AG09309 (cell line): ENCODE measurements around the gene NR2E3.
"Not testable (repeated sequence)": the region's sequence is repeated elsewhere in the genome, so short reads cannot be mapped to it uniquely, and the experiment has no call there.

Source experiments
- DNase-seq: peaks from one replicate; pipeline ENCODE4 v3.0.0-alpha.2; 2010; ENCODE audit warnings: low read depth
- H3K4me3 ChIP-seq: 2 replicates; pipeline ENCODE4 v1.5.1; 2011; ENCODE audit warnings: mild to moderate bottlenecking, low read depth, low read length, moderate library complexity; ENCODE audit not compliant: control insufficient read depth
- TF ChIP-seq, protein P1 (sequence below): IDR thresholded peaks from 2 replicates; pipeline ENCODE4 v1.5.1; 2011; ENCODE audit warnings: mild to moderate bottlenecking, low read depth, low read length, inconsistent platforms; ENCODE audit not compliant: insufficient read depth, control insufficient read depth; ENCODE audit errors: missing control alignments

The NR2E3 gene

DNA sequence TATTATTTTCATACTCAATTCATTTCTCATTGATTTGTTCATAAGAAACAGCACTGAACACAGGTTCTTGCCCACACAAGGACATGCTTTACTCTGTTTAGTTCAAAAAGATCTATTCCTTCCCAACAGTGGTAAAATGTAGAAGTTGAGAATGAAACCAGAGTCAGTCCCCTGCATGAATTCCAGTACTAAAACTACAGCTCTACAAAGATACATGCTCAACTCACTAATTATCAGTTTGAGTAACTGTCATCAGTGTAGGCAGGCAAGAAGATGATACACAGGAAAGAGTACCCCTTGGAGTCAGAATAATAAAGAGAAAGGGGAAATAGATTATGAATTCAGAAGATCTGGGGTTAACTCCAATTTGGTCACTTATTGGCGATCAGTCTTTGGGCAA, 43.2 kb downstream of the NR2E3 start:
- TF ChIP-seq, protein P1, sequence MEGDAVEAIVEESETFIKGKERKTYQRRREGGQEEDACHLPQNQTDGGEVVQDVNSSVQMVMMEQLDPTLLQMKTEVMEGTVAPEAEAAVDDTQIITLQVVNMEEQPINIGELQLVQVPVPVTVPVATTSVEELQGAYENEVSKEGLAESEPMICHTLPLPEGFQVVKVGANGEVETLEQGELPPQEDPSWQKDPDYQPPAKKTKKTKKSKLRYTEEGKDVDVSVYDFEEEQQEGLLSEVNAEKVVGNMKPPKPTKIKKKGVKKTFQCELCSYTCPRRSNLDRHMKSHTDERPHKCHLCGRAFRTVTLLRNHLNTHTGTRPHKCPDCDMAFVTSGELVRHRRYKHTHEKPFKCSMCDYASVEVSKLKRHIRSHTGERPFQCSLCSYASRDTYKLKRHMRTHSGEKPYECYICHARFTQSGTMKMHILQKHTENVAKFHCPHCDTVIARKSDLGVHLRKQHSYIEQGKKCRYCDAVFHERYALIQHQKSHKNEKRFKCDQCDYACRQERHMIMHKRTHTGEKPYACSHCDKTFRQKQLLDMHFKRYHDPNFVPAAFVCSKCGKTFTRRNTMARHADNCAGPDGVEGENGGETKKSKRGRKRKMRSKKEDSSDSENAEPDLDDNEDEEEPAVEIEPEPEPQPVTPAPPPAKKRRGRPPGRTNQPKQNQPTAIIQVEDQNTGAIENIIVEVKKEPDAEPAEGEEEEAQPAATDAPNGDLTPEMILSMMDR, result no peak

DNA sequence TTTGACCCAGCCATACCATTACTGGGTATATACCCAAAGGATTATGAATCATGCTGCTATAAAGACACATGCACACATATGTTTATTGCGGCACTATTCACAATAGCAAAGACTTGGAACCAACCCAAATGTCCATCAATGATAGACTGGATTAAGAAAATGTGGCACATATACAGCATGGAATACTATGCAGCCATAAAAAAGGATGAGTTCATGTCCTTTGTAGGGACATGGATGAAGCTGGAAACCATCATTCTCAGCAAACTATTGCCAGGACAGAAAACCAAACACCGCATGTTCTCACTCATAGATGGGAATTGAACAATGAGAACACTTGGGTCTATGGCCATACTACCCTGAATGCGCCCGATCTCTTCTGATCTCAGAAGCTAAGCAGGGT, 47.9 kb downstream of the NR2E3 start:
- H3K4me3 ChIP-seq, DNase-seq: not testable (repeated sequence)

More for the DNA sequence above, 43.2 kb downstream of the NR2E3 start:
- DNase-seq, result no peak
- H3K4me3 ChIP-seq, result no peak overlapping the region
